HepG2 (cell line): ENCODE data around the gene EPB41L2. TPM values are rescaled to one million over a fixed set of nuclear protein-coding genes. Genes with fewer than 3 reads are reported as not detected.

Source experiments
- AHR ChIP-seq: IDR thresholded peaks from 2 replicates; pipeline ENCODE4 v1.6.1; 2018; ENCODE audit warnings: missing genetic modification reagents, missing compliant biosample characterization
- AKNA ChIP-seq: sonication (generic); formaldehyde crosslinking; IDR thresholded peaks from 2 replicates; pipeline ENCODE4 v1.4.0; 2020; ENCODE audit warnings: missing genetic modification reagents, borderline replicate concordance
- ARNTL ChIP-seq: sonication (generic); formaldehyde crosslinking; IDR thresholded peaks from 2 replicates; pipeline ENCODE4 v1.4.0; 2020; ENCODE audit warnings: mild to moderate bottlenecking, missing genetic modification reagents
- ELF4 ChIP-seq: sonication (generic); formaldehyde crosslinking; IDR thresholded peaks from 2 replicates; pipeline ENCODE4 v1.5.0; 2020; ENCODE audit warnings: missing genetic modification reagents, mild to moderate bottlenecking, moderate library complexity, borderline replicate concordance
- FOXC1 ChIP-seq: sonication (generic); formaldehyde crosslinking; IDR thresholded peaks from 2 replicates; pipeline ENCODE4 v1.8.0; 2022; ENCODE audit warnings: mild to moderate bottlenecking, missing genetic modification reagents, borderline replicate concordance
- HIVEP1 ChIP-seq: sonication (generic); formaldehyde crosslinking; IDR thresholded peaks from 2 replicates; pipeline ENCODE4 v1.4.0; 2020; ENCODE audit warnings: mild to moderate bottlenecking, missing genetic modification reagents
- HNF4A ChIP-seq: sonication (generic); formaldehyde crosslinking; IDR thresholded peaks from 2 replicates; pipeline ENCODE4 v1.4.0; 2020; ENCODE audit warnings: missing genetic modification reagents
- HNRNPUL1 ChIP-seq: fragments of 200-400 bp; formaldehyde crosslinking; IDR thresholded peaks from 2 replicates; pipeline ENCODE4 v1.6.1; 2017; ENCODE audit warnings: low read depth, mild to moderate bottlenecking, low read length, moderate library complexity
- MEIS1 ChIP-seq: sonication (generic); formaldehyde crosslinking; IDR thresholded peaks from 2 replicates; pipeline ENCODE4 v1.9.0; 2021; ENCODE audit warnings: mild to moderate bottlenecking, missing genetic modification reagents, moderate library complexity, borderline replicate concordance
- NFE2L1 ChIP-seq: sonication (generic); formaldehyde crosslinking; IDR thresholded peaks from 2 replicates; pipeline ENCODE4 v1.4.0; 2020; ENCODE audit warnings: missing genetic modification reagents, mild to moderate bottlenecking, borderline replicate concordance
- NR2F1 ChIP-seq, 2 experiments: fragments of 450-650 bp in 1 of 2; formaldehyde crosslinking in 1 of 2; IDR thresholded peaks; 2 replicates each; pipeline versions ENCODE4 v1.5.0 to v1.6.1; 2016 to 2020; ENCODE audit warnings: mild to moderate bottlenecking in 1 of 2, missing compliant biosample characterization in 1 of 2, missing genetic modification reagents in 1 of 2, moderate library complexity in 1 of 2
- PHF8 ChIP-seq: sonication (generic); formaldehyde crosslinking; IDR thresholded peaks from 2 replicates; pipeline ENCODE4 v1.5.0; 2020; ENCODE audit warnings: missing genetic modification reagents
- SP140L ChIP-seq: sonication (generic); formaldehyde crosslinking; IDR thresholded peaks from 2 replicates; pipeline ENCODE4 v1.4.0; 2020; ENCODE audit warnings: missing genetic modification reagents, borderline replicate concordance
- TOE1 ChIP-seq: sonication (generic); formaldehyde crosslinking; IDR thresholded peaks from 2 replicates; pipeline ENCODE4 v1.4.0; 2020; ENCODE audit warnings: mild to moderate bottlenecking, missing genetic modification reagents
- TSC22D2 ChIP-seq: sonication (generic); formaldehyde crosslinking; IDR thresholded peaks from 2 replicates; pipeline ENCODE4 v1.5.1; 2020; ENCODE audit warnings: missing genetic modification reagents, mild to moderate bottlenecking, borderline replicate concordance
- ZBTB3 ChIP-seq: sonication (generic); formaldehyde crosslinking; IDR thresholded peaks from 2 replicates; pipeline ENCODE4 v1.4.0; 2020; ENCODE audit warnings: low read depth, mild to moderate bottlenecking, moderate library complexity, missing genetic modification reagents, borderline replicate concordance
- ZBTB33 ChIP-seq: sonication (generic); formaldehyde crosslinking; IDR thresholded peaks from 2 replicates; pipeline ENCODE4 v1.4.0; 2020; ENCODE audit warnings: missing genetic modification reagents
- ZNF468 ChIP-seq: sonication (generic); formaldehyde crosslinking; IDR thresholded peaks from 2 replicates; pipeline ENCODE4 v1.8.0; 2022; ENCODE audit warnings: mild to moderate bottlenecking, moderate library complexity, missing genetic modification reagents
- ZNF501 ChIP-seq: sonication (generic); formaldehyde crosslinking; IDR thresholded peaks from 2 replicates; pipeline ENCODE4 v1.5.1; 2020; ENCODE audit warnings: mild to moderate bottlenecking, moderate library complexity, missing genetic modification reagents
- ZNF556 ChIP-seq: sonication (generic); formaldehyde crosslinking; IDR thresholded peaks from 2 replicates; pipeline ENCODE4 v1.4.0; 2020; ENCODE audit warnings: mild to moderate bottlenecking, missing genetic modification reagents, borderline replicate concordance
- ZNF572 ChIP-seq: sonication (generic); formaldehyde crosslinking; IDR thresholded peaks from 2 replicates; pipeline ENCODE4 v1.5.1; 2020; ENCODE audit warnings: mild to moderate bottlenecking, missing genetic modification reagents
- ZNF598 ChIP-seq: sonication (generic); formaldehyde crosslinking; IDR thresholded peaks from 2 replicates; pipeline ENCODE4 v1.5.1; 2020; ENCODE audit warnings: mild to moderate bottlenecking, missing genetic modification reagents, borderline replicate concordance
- ZNF776 ChIP-seq: sonication (generic); formaldehyde crosslinking; IDR thresholded peaks from 2 replicates; pipeline ENCODE4 v1.4.0; 2020; ENCODE audit warnings: mild to moderate bottlenecking, missing genetic modification reagents
- ZSCAN9 ChIP-seq: IDR thresholded peaks from 2 replicates; pipeline ENCODE4 v1.6.1; 2016; ENCODE audit warnings: borderline replicate concordance
- polyA plus RNA-seq, 8 experiments: library from polyadenylated mRNA; depleted of rRNA in 3 of 8; stranded (reverse) in 7 of 8; unstranded in 1 of 8; fragments of >200 nt; fragmentation: Illumina TruSeq in 4 of 8; extraction: Trizol in 4 of 8; gene quantifications; 2 replicates each; pipeline versions ENCODE4 v1.2.1 to v1.2.3, GENCODE V29; 2011 to 2016; ENCODE audit warnings: low read depth in 4 of 8, missing spikeins in 1 of 8, mixed read lengths in 1 of 8; ENCODE audit not compliant: insufficient read depth in 1 of 8
- total RNA-seq, 5 experiments: library from RNA; depleted of rRNA; stranded (reverse); fragments of >200 nt; fragmentation: Illumina TruSeq; extraction: Trizol; gene quantifications; 2 replicates each; pipeline ENCODE4 v1.2.3, GENCODE V29; 2016; ENCODE audit warnings: low read depth in 1 of 5

EPB41L2 gene
- total and polyA plus RNA-seq, 2 of the 13 experiments (the other 11 are each of a cell fraction or from before 2014, with no cell fraction given), result 41.7 to 56.4 TPM

GRCh38 chr6:130824978-130825694 is 237.9 kb downstream of the EPB41L2 start (continued):
- no peak for TF ChIP-seq ARNTL (CRISPR knock-in tag)
- TF ChIP-seq PHF8 (CRISPR knock-in tag), result no peak
- no peak for TF ChIP-seq ZNF598 (CRISPR knock-in tag)
- TF ChIP-seq ZNF468, result no peak
- no peak for TF ChIP-seq SP140L (CRISPR knock-in tag)
- TF ChIP-seq ZNF556 (CRISPR knock-in tag), result no peak
- no peak for TF ChIP-seq HIVEP1 (CRISPR knock-in tag)
- TF ChIP-seq ZNF572, result no peak
- TF ChIP-seq AKNA (CRISPR knock-in tag), result no peak
- TF ChIP-seq TSC22D2 (CRISPR knock-in tag), result no peak
- TF ChIP-seq HNF4A, result peak; percentile 70; the same call in 1 of the 2 replicates
- TF ChIP-seq FOXC1 (CRISPR knock-in tag), result no peak
- no peak for TF ChIP-seq MEIS1 (CRISPR knock-in tag)
- TF ChIP-seq TOE1 (CRISPR knock-in tag), result no peak
- no peak for TF ChIP-seq ZBTB3 (CRISPR knock-in tag)
- TF ChIP-seq AHR (CRISPR knock-in tag), result no peak
- no peak for TF ChIP-seq ZBTB33 (CRISPR knock-in tag)
- TF ChIP-seq ZNF501 (CRISPR knock-in tag), result no peak
- no peak for TF ChIP-seq ELF4 (CRISPR knock-in tag)
- no peak for TF ChIP-seq NFE2L1
- no peak for TF ChIP-seq HNRNPUL1
- no peak for TF ChIP-seq ZSCAN9
- TF ChIP-seq NR2F1 (CRISPR knock-in tag; IDR thresholded peaks at IDR 0.05), result peak in 1 of 2 experiments; percentile 50; a peak in 2 of 4 replicates
- no peak for TF ChIP-seq ZNF776 (CRISPR knock-in tag)
